NB4 (cell line): Measurements from ENCODE around the gene IGSF9B.

ENCODE experiments used
- CTCF ChIP-seq: IDR thresholded peaks from one replicate; pipeline ENCODE4 v1.5.1; 2012; ENCODE audit warnings: low read depth, low read length
- POLR2A ChIP-seq: IDR thresholded peaks from 2 replicates; pipeline ENCODE4 v1.6.1; 2011; ENCODE audit warnings: mild to moderate bottlenecking; ENCODE audit not compliant: insufficient read length; ENCODE audit errors: extremely low read depth

- TF ChIP-seq POLR2A (no peak), CTCF (no peak)
Observed at GRCh38 chr11:133867456-133867855, 89.3 kb downstream of the IGSF9B start.
